ENCODE measurements around the gene KCNK15. TPM values are rescaled to one million over a fixed set of nuclear protein-coding genes. Genes with fewer than 3 reads are reported as not detected.
A peak's percentile ranks its signal among the peaks of the same experiment; 100 is the strongest.

KCNK15 gene
- total and polyA plus RNA-seq, 9 of the 15 experiments (the other 6 are each of a cell fraction or from before 2014, with no cell fraction given) = 0.03 to 0.30 (median 0.17) TPM; not detected in 5

- TF ChIP-seq REST (IDR thresholded peaks at IDR 0.05; ENCODE audit: borderline replicate concordance) = peak; percentile 99
- TF ChIP-seq REST (CRISPR knock-in tag; IDR thresholded peaks at IDR 0.05; ENCODE audit: low read depth) = peak; percentile 96
- peak; percentile 79; the same call in 1 of the 2 replicates for TF ChIP-seq ZNF644 (tag; IDR thresholded peaks at IDR 0.05; ENCODE audit: low read depth)
- TF ChIP-seq XRCC4 (IDR thresholded peaks at IDR 0.05; ENCODE audit: extremely low read depth, insufficient read depth, insufficient read length) = no peak
- 0 out of 2 replicates have a peak, but pooled peaks have one; percentile 66 for TF ChIP-seq ZNF766 (CRISPR knock-in tag; conservative IDR thresholded peaks at IDR 0.05)
- TF ChIP-seq NFIC (IDR thresholded peaks at IDR 0.05) = no peak
- TF ChIP-seq MIER1 (IDR thresholded peaks at IDR 0.05; ENCODE audit: low read depth) = peak; percentile 95
- TF ChIP-seq ZNF696 (CRISPR knock-in tag; conservative IDR thresholded peaks at IDR 0.05) = no peak
- peak in 1 of 2 experiments; percentile 88 for TF ChIP-seq AFF1 (IDR thresholded peaks at IDR 0.05; ENCODE audit: low read depth in 1 of 2, partially characterized antibody in 2 of 2)
- TF ChIP-seq ZNF311 (CRISPR knock-in tag; IDR thresholded peaks at IDR 0.05) = 0 out of 2 replicates have a peak, but pooled peaks have one; percentile 25
These were observed 34.6 kb downstream of the KCNK15 start (continued) for GRCh38 chr20:44780226-44780625.
